Kidney (tissue), 14 donors: ENCODE results near the gene AGFG2. TPM values are rescaled to one million over a fixed set of nuclear protein-coding genes. Genes with fewer than 3 reads are reported as not detected.
"Not testable (repeated sequence)": the region's sequence is repeated elsewhere in the genome, so short reads cannot be mapped to it uniquely, and the experiment has no call there.

Experiments used
- DNase-seq, 5 donors: peaks; one replicate each; pipeline ENCODE4 v3.0.0-alpha.2; 2013 to 2020
- FAIRE-seq: peaks from 2 replicates; lab custom pipeline; 2012; peaks lifted over from hg19 to GRCh38; lab: Jason Lieb, UNC
- H3K27ac ChIP-seq, 2 donors: one replicate each; pipeline ENCODE4 v1.7.0; 2013; ENCODE audit warnings: low read depth in 2 of 2, low read length in 2 of 2, inconsistent platforms in 1 of 2
- H3K27me3 ChIP-seq: one replicate; pipeline ENCODE4 v1.7.1; 2013; ENCODE audit warnings: low read length, inconsistent platforms; ENCODE audit not compliant: control insufficient read depth, insufficient read depth
- H3K36me3 ChIP-seq, 3 donors: one replicate each; pipeline versions ENCODE4 v1.7.0 to v1.7.1; 2013; ENCODE audit warnings: low read length in 3 of 3, control low read depth in 1 of 3, inconsistent platforms in 1 of 3; ENCODE audit not compliant: insufficient read depth in 3 of 3, control insufficient read depth in 2 of 3
- H3K4me1 ChIP-seq, 3 donors: one replicate each; pipeline versions ENCODE4 v1.7.0 to v1.7.1; 2013; ENCODE audit warnings: low read length in 3 of 3, inconsistent platforms in 1 of 3, low read depth in 1 of 3; ENCODE audit not compliant: control insufficient read depth in 2 of 3, insufficient read depth in 2 of 3
- H3K4me3 ChIP-seq, 3 donors: one replicate each; pipeline versions ENCODE4 v1.7.0 to v1.8.1; 2013; ENCODE audit warnings: low read length in 3 of 3, control low read depth in 1 of 3, inconsistent platforms in 1 of 3
- H3K9ac ChIP-seq, 3 donors: one replicate each; pipeline versions ENCODE4 v1.7.0 to v1.7.1; 2013; ENCODE audit warnings: low read length in 3 of 3, control low read depth in 1 of 3, inconsistent platforms in 1 of 3
- H3K9me3 ChIP-seq, 3 donors: one replicate each; pipeline versions ENCODE4 v1.7.0 to v1.7.1; 2013; ENCODE audit warnings: low read length in 3 of 3, control low read depth in 1 of 3, inconsistent platforms in 1 of 3; ENCODE audit not compliant: control insufficient read depth in 2 of 3, insufficient read depth in 1 of 3
- intact Hi-C: fragments of 100-400 bp; cut with DNase I; formaldehyde crosslinking; loops from one replicate; pipeline ENCODE4 v1.11.1; 2022
- polyA plus RNA-seq: library from polyadenylated mRNA; stranded (reverse); fragments of 350-450 nt; fragmentation: Illumina TruSeq; extraction: RNeasy Lipid Tissue Mini Kit (QIAGEN cat#74804); gene quantifications from one replicate; pipeline ENCODE4 v1.2.3, GENCODE V29; 2014; ENCODE audit warnings: low read depth, low replicate concordance; ENCODE audit not compliant: insufficient read depth
- total RNA-seq: library from RNA; stranded (reverse); fragmentation: NEBNext Ultra II Directional; extraction: Animal tissue kit (Norgen Biotek cat#: 25700); gene quantifications from one replicate; pipeline ENCODE4 v1.2.1, GENCODE V29; 2021
- TF ChIP-seq, protein P1 (sequence below): IDR thresholded peaks from 3 replicates; pipeline ENCODE4 v1.5.1; 2012; ENCODE audit warnings: mild to moderate bottlenecking, moderate library complexity, borderline replicate concordance; ENCODE audit not compliant: insufficient read depth; ENCODE audit errors: extremely low read depth
- donor health status: control.
- donor health status: control.
- donor health status: control.
- donor health status: control.
- donor health status: control.
- donor health status: DM: yes; HTN: yes; CAD: no.
- donor health status: Normal renal cell carcinoma (clear cell type).

AGFG2 gene
- total and polyA plus RNA-seq, 2 donors from 2014 or later = 24.3 to 37.3 TPM

DNA sequence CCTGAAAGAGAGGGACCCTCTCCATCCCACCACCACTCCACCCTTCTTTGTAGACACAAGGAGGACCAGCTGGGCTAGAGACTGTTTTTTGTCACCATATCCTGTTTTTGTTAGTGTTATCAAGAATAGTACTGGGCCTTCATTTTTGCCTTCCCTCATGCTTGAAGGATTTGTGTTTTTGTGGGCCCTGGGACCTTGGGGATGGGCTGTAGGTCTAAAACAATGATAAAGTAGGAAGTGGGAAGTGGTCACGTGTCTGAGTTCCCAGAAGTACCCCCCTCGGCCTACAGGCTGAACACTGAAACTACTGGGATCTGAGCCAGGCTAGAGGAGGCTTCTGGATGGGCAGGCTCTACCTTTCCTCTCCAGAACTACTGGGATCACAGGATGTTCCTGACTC lies 8.9 kb downstream of the AGFG2 start:
- Histone ChIP-seq H3K36me3 (peaks cover 0 to 11% (median 4%) of the 10 kb centered on the region in 3 donors), H3K4me3 (no peak overlapping the region), H3K27me3 (no peaks in the 10 kb centered on the region), H3K4me1 (peaks cover 7 to 40% (median 39%) of the 10 kb centered on the region in 3 donors), H3K27ac (peak overlapping the region; percentile 79 to 92), H3K9ac (peak overlapping the region in 1 of 3 donors; percentile 48), H3K9me3 (no peaks in the 10 kb centered on the region)
- intact Hi-C loops = no loop called here
- FAIRE-seq (no peak), DNase-seq (no peak)
- TF ChIP-seq, protein P1, sequence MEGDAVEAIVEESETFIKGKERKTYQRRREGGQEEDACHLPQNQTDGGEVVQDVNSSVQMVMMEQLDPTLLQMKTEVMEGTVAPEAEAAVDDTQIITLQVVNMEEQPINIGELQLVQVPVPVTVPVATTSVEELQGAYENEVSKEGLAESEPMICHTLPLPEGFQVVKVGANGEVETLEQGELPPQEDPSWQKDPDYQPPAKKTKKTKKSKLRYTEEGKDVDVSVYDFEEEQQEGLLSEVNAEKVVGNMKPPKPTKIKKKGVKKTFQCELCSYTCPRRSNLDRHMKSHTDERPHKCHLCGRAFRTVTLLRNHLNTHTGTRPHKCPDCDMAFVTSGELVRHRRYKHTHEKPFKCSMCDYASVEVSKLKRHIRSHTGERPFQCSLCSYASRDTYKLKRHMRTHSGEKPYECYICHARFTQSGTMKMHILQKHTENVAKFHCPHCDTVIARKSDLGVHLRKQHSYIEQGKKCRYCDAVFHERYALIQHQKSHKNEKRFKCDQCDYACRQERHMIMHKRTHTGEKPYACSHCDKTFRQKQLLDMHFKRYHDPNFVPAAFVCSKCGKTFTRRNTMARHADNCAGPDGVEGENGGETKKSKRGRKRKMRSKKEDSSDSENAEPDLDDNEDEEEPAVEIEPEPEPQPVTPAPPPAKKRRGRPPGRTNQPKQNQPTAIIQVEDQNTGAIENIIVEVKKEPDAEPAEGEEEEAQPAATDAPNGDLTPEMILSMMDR = no peak

DNA sequence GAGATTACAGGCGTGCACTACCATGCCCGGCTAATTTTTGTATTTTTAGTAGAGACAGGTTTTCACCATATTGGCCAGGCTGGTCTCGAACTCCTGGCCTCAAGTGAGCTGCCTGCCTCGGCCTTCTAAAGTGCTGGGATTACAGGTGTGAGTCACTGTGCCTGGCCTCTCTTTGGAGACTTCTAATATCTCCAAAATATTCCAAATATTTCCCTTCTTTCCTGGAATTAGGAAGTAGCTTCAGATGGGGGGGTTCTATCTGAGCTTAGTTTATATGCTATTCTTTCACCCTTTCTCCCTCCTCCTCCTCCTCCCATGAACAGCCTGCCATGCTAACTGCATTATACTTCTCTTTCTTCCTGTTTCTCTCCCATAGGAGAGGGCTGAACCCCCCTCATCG lies 9.4 kb downstream of the AGFG2 start:
- H3K9me3 ChIP-seq, intact Hi-C loops, H3K4me3 ChIP-seq, H3K27me3 ChIP-seq, FAIRE-seq, DNase-seq, H3K9ac ChIP-seq: not testable (repeated sequence)
- Histone ChIP-seq H3K36me3 (peaks cover 0 to 14% (median 4%) of the 10 kb centered on the region in 3 donors), H3K4me1 (peaks cover 7 to 40% (median 39%) of the 10 kb centered on the region in 3 donors), H3K27ac (peak overlapping the region; percentile 55 to 79)

DNA sequence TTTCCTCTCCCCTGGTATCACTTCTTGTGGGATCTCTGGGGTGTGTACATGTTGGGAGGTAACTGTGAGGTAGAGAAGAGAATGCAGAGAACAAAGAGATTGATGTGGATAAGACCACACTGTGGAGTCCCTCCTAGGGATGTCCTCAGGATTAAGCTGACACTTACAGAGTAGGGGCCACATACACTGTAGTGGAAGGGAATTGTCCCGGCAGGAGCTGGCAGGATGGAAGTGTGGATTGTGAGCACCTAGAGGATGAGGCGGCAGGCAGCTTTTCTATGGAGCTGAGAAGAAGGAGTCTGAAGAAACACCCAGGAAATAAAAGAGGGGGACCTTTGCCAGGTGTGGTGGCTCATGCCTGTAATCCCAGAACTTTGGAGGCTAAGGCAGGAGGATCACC lies 13.5 kb downstream of the AGFG2 start:
- no peak overlapping the region for H3K27ac ChIP-seq
- no peak for DNase-seq
- no peak overlapping the region for H3K4me3 ChIP-seq
- intact Hi-C loops = no loop called here
- no peaks in the 10 kb centered on the region for H3K9me3 ChIP-seq
- H3K4me1 ChIP-seq = peaks cover 0 to 9% (median 9%) of the 10 kb centered on the region in 3 donors
- H3K9ac ChIP-seq = no peak overlapping the region
- FAIRE-seq = no peak
- no peaks in the 10 kb centered on the region for H3K27me3 ChIP-seq
- peaks cover 0 to 33% (median 10%) of the 10 kb centered on the region in 3 donors for H3K36me3 ChIP-seq
- TF ChIP-seq, protein P1 = no peak

DNA sequence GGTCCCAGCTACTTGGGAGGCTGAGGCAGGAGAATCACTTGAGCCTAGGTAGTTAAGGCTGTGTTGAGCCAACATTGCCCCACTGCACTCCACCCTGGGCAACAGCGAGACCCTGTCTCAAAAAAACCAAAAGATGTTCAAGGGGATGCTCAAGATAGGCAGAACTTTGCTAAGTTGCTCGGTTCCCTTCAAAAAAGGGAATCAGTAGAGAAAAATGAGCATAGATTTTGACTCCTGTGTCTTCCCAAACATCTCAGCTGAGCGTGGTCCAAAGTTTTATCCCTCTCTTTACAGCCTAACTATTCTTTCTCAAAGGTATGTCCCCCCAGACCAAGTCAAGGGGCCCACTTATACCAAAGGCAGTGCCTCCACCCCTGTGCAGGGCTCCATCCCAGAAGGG lies 14.0 kb downstream of the AGFG2 start:
- no peak overlapping the region for H3K9ac ChIP-seq
- DNase-seq (no peak), FAIRE-seq (no peak)
- H3K36me3 ChIP-seq = peaks cover 0 to 33% (median 10%) of the 10 kb centered on the region in 3 donors
- TF ChIP-seq, protein P1 = no peak
- no peaks in the 10 kb centered on the region for H3K27me3 ChIP-seq
- intact Hi-C loops = no loop called here
- H3K9me3 ChIP-seq = no peaks in the 10 kb centered on the region
- no peak overlapping the region for H3K4me3 ChIP-seq
- no peak overlapping the region for H3K27ac ChIP-seq
- peaks cover 0 to 4% (median 4%) of the 10 kb centered on the region in 3 donors for H3K4me1 ChIP-seq
